ENCODE measurements around the gene TMEM164.

TMEM164 gene

DNA sequence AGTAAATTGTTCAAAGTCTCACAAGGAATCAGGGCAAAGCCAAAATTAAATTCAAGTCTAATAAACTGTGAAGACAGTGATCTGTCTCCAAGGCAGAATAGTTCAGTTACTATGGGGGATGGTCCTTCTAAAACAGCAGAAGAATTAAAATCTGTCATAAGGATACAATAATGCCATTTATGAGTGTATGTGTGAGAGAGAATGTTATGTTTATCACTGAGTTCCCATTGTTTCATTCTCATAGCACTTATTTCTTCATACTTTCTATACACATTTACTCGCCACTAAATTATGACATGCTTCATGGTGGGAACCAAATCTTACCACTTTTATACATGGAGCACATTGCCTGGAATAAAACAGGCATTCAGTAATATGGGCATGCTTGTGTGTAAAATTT lies 212.5 kb downstream of the TMEM164 start:
- no peak for DNase-seq

DNA sequence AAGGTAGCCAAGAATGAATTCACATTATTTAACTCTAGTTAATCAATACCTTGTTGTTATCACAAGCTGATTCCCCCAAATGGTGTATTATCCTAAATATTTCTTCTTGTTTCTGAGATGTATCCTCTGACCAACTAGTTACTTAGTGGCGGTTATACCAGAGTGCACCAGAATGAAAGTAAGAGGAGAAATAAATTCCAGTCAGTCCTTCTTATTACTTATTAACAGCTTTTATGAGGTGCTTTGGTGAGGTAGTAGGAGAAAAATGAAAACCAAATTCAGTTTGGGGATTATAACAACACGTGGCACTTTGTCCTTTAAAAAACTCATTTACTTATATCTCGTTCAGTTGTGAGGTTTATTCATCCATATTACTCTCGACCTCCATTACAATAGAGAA lies 213.1 kb downstream of the TMEM164 start:
- DNase-seq: no peak

DNA sequence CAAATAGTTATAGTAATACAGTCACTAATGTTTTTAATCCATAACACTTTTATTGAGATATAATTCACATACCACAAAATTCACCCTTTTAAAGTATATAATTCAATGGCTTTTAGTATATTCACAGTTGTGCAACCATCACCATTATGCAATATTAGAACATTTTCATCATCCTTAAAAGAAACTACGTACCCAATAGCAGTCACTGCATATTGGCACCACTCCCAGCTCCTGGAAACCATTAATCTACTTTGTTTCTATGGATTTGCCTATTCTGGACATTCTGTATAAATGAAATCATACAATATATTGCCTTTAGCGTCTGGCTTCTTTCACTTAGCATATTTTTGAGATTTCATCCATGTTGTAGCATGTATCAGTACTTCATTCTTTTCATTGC lies 215.7 kb downstream of the TMEM164 start:
- no peak for DNase-seq

DNA sequence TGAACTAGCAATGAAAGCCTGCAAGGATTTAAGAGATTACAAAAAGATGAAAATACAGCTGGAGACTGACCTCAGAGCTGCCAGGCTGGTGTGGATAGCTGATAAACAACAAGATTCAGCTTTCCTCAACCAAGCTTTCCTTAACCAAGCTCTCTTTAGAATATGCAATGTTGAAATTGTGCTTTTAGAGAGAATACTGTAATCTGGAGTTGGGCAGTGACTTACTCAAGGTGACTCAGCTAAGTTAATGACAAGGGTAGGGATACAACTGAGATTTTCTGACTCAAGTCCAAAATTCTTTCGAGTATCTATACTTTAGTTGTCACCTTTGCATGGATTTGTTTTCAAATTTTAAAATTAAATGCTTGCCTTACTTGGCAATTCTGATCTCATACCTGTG lies 217.0 kb downstream of the TMEM164 start:
- no peak for DNase-seq

DNA sequence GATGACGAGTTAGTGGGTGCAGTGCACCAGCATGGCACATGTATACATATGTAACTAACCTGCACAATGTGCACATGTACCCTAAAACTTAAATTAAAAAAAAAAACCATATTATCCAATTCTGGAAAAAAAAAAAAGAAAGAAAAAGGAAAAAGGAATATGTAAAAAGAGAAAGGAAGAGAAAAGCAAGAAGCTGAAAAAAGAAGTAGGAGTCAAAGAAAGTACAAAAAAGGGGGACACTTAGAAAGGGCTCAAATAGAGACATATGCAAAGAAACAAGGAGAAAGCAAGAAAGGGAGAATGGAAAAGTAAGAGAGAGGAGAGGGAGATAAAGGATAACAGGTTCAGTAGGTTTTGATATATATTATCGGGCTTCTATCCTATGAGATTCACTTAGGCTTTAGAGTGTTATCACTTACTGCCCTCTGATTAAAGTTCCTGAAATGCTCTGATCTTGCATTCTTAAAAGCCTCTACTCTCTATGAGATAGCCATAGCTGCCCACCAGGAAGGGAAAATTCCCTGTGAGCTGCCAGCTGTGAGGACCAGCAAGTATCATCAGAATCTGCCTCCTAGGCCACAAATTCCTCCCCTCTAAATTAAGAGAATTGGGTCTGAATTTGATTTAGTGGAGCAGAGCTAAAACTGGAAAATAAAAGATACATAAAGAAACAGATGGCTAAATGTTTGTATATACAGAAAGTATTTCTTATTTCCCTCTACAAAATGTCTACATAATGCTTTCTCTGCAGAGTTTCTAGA lies 219.8 kb downstream of the TMEM164 start:
- DNase-seq: no peak

DNA sequence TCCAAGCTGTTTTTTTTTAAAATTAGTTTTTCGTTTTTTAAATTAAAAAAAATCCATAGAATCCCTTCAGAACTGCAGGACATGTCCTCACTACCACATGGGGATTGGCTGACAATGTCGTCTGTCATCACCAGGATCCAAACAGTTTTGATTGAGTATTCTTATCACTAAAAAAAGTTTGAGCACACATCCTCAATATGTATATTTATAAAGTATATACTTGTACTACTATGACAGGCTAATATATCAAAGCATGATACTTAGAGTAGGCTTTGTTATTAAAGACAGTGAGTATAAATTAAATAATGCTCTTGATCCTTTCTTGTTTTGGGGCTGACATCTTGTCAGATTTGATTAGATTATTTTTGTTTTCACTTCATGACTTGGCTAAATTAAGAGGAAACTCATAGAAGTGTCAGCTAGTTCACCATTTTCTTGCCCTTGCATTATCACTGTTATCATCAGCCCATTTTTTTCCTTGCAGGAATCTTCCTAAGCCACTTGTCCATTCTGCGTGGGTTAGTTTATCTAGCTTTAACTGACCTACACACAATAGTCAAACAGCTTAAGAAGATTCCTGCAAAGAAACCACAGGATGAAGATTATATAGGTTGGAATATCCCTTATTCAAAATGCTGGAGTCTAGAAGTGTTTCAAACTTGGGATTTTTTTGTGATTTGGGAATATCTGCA lies 222.2 kb downstream of the TMEM164 start:
- DNase-seq: no peak

DNA sequence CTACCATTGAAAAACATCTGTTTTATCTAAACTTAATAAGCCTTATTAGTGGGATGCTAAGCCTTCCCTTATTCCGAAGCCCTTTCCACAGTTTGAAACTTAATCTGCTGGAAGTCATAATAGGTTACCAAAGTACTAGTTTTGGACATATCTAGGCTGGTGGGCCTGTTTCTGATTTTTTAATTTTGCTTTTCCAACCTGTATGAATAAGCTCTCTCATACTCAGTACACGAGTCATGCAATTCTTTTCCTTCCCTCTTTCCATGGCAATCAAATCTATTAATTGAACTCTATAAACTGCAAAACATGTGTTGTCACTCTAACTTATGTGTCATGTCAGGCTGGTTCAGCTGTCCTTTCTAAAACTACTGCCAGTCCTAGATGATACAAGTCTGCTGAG lies 224.0 kb downstream of the TMEM164 start:
- DNase-seq: no peak

Measured in DMS 273 treated with DMSO at 0.1 percent for 48 hours (cell line).